ENCODE data around the gene ACE2.

The ACE2 gene

DNA sequence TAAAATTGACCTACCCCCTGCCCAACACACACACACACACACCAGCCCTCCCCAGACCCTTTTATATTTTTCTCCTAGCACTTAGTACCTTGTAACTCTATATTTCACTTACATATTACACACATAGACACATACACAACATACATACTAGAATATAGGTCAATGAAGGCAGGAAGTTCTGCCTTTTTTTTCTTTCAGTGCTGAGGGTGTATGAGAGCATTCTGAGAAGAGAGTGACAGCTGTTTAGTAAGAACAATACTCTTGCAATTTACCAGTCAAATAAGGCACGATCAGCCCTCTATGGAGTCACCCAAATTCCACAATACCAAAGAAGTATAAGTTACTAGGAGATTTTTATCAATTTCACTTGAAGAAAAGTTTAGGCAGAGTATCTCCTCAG, 33.5 kb downstream of the ACE2 start:
- POLR2A ChIA-PET: no interaction called here
- DNase-seq (ENCODE audit: extremely low spot score): no peak
- TF ChIP-seq, protein P1, sequence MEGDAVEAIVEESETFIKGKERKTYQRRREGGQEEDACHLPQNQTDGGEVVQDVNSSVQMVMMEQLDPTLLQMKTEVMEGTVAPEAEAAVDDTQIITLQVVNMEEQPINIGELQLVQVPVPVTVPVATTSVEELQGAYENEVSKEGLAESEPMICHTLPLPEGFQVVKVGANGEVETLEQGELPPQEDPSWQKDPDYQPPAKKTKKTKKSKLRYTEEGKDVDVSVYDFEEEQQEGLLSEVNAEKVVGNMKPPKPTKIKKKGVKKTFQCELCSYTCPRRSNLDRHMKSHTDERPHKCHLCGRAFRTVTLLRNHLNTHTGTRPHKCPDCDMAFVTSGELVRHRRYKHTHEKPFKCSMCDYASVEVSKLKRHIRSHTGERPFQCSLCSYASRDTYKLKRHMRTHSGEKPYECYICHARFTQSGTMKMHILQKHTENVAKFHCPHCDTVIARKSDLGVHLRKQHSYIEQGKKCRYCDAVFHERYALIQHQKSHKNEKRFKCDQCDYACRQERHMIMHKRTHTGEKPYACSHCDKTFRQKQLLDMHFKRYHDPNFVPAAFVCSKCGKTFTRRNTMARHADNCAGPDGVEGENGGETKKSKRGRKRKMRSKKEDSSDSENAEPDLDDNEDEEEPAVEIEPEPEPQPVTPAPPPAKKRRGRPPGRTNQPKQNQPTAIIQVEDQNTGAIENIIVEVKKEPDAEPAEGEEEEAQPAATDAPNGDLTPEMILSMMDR (IDR thresholded peaks at IDR 0.05; ENCODE audit: control extremely low read depth, extremely low read depth, low read depth, missing control alignments): no peak
- CTCF ChIA-PET: no interaction called here

DNA sequence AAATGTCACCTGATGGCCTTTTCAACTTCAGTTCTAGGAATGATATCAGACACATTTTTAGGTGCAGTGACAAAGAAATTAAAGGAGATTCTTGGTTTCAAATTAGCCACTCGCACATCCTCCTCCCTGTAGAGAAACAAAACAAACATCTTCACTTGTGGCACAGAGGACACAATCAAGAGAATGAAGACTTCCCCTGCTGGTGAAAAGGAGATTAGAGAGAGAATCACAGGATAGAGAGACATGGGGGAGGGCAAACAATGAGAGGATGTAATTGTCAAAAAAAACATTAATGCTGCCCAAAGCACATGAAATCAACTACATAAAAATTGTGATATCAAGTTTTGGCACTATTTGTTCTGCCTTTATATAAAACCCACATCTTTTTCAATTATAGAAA, 34.5 kb downstream of the ACE2 start:
- ChIA-PET POLR2A (no interaction called here), CTCF (interaction anchor here (1.2 to 2.2 kb wide), 3 partner anchors 19 to 66 kb away, joined by 3 to 4 read pairs (median 4); partner anchors contain the start of gene BMX)
- TF ChIP-seq, protein P1 (IDR thresholded peaks at IDR 0.05; ENCODE audit: control extremely low read depth, extremely low read depth, low read depth, missing control alignments): no peak
- DNase-seq (ENCODE audit: extremely low spot score): no peak

DNA sequence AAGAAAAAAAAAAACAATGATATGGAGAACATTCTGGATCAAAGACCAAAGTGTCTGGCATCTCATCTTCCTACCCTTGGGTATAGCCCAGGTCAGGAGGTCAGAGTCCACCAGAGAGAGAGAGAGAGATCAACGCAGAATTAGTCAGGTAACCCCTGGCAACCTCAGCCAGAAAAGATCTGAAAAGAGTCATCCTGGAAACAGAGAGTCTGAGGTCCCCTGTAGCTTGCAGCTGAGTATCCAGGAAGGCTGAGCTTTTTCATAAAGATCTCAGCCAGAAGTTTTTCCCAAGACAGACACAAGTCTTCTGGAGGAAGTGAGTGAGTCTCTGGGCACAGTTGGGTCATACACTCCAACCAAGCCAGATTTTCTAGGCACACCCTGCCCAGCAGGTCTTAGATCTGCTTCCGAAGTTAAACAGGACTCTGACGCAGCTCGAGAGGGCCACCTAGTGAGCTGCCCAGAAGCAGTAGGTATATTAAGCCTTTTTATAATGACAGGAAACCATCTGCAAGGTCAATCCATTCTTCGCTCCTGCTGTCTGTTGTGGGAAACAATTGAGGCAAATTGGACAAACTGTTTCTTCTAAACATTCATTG, 35.7 kb downstream of the ACE2 start:
- TF ChIP-seq, protein P1 (IDR thresholded peaks at IDR 0.05; ENCODE audit: control extremely low read depth, extremely low read depth, low read depth, missing control alignments): peak; percentile 45
- POLR2A ChIA-PET: no interaction called here
- CTCF ChIA-PET: interaction anchor here (0.7 to 2.2 kb wide), 8 partner anchors 18 to 218 kb away, joined by 3 to 16 read pairs (median 4); partner anchors contain the start of gene BMX
- peak; percentile 24 for DNase-seq (ENCODE audit: extremely low spot score)

DNA sequence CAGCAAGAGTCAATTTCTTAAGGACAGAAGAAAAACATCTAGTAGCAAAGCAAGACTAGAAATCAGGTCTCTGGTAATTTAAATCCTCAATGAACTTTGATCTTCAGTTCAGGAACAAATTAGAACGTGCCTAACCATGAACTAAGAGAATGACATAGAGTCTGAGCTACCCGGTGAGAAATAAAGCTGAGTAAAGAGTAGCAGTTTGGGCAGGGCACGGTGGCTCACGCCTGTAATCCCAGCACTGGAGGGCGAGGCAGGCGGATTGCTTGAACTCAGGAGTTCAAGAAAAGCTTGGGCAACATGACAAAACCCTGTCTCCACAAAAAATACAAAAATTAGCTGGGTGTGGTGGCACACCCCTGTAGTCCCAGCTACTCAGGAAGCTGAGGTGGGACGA, 37.7 kb downstream of the ACE2 start:
- POLR2A ChIA-PET: no interaction called here
- CTCF ChIA-PET: interaction anchor here (1.5 kb wide), 1 partner anchor 70 kb away, joined by 5 read pairs; the partner anchor contains the start of gene PIR
- DNase-seq (ENCODE audit: extremely low spot score): no peak
- TF ChIP-seq, protein P1 (IDR thresholded peaks at IDR 0.05; ENCODE audit: control extremely low read depth, extremely low read depth, low read depth, missing control alignments): no peak

DNA sequence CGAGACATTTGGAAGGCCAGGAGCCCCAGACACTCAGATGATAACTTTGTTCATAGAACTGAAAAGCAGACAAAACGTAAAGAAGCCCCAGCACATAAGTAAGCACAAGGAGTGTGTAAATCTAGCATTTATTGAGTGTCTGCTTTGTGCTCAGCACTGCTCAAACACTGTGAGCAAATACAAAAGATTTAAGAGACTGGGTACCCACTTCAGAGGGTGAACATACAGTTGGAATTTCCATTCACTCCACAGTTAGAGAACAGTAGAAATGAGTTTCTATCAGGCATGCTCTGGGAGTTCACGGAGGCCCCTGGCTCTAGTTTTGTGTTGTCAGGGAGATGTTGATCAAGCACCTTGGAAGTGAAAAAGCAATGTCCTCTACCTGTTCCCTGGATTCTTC, 39.8 kb downstream of the ACE2 start:
- CTCF ChIA-PET: no interaction called here
- POLR2A ChIA-PET: no interaction called here
- TF ChIP-seq, protein P1 (IDR thresholded peaks at IDR 0.05; ENCODE audit: control extremely low read depth, extremely low read depth, low read depth, missing control alignments): no peak
- DNase-seq (ENCODE audit: extremely low spot score): no peak

DNA sequence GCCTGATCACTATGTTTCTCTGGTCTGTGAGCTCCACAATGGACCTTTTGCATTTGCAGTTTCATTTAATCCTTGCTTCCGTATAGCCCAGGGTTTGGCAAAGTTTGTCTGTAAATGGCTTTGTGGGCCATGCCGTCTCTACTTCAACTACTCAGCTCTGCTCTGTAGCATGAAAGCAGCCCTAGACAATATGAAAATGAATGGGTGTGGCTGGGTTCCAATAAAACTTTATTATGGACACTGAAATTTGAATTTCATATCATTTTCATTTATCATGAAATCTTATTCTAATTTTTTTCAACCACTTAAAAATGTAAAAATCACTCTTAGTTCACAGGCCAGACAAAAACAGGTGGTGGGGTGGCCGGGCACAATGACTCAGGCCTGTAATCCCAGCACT, 41.5 kb downstream of the ACE2 start:
- TF ChIP-seq, protein P1 (IDR thresholded peaks at IDR 0.05; ENCODE audit: control extremely low read depth, extremely low read depth, low read depth, missing control alignments): no peak
- CTCF ChIA-PET: no interaction called here
- no peak for DNase-seq (ENCODE audit: extremely low spot score)
- POLR2A ChIA-PET: no interaction called here
